ENCODE data around the gene ATRN. TPM values are rescaled to one million over a fixed set of nuclear protein-coding genes. Genes with fewer than 3 reads are reported as not detected.
"Not testable (repeated sequence)": the region's sequence is repeated elsewhere in the genome, so short reads cannot be mapped to it uniquely, and the experiment has no call there.

Gene ATRN
- total RNA-seq, 1 experiment from 2014 or later, result 23.8 TPM

DNA sequence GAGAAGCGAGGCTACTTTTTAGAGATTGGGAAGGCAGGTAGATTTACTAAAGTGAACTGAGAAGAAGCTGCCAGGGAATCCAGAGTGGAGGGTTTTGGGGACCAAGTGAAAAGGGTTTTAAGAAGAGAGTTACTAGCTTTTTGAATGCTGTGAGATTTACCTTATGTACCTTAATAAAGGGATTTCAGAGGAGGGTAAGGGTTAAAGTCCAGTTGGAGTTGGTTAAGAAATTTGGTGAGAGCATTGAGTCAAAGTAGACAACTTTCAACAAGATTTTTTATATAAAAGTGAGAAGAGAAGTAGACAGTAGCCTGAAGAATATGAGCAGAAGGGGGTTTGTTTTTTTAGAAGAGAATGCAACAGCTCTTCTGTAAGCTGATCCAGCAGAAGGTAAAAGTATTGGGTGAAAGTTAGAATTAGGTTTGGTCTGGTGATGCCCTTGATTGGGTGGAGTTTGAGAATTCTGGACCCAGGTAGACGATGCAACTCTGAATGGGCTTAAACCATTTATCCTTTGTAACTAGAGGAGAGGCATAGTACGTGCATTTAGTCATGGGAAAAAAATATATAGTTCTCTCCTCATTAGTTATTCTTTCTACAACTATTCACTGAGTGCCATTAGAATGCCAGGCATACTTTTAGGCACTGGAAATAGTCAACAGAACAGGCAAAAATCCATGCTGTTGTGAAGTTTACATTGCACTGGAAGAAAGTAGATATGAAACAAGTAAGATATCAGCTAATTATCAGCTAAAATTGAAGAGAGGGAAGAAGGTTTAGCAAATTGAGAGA, 44.8 kb downstream of the ATRN start:
- DNase-seq (ENCODE audit: low read depth), result no peak

DNA sequence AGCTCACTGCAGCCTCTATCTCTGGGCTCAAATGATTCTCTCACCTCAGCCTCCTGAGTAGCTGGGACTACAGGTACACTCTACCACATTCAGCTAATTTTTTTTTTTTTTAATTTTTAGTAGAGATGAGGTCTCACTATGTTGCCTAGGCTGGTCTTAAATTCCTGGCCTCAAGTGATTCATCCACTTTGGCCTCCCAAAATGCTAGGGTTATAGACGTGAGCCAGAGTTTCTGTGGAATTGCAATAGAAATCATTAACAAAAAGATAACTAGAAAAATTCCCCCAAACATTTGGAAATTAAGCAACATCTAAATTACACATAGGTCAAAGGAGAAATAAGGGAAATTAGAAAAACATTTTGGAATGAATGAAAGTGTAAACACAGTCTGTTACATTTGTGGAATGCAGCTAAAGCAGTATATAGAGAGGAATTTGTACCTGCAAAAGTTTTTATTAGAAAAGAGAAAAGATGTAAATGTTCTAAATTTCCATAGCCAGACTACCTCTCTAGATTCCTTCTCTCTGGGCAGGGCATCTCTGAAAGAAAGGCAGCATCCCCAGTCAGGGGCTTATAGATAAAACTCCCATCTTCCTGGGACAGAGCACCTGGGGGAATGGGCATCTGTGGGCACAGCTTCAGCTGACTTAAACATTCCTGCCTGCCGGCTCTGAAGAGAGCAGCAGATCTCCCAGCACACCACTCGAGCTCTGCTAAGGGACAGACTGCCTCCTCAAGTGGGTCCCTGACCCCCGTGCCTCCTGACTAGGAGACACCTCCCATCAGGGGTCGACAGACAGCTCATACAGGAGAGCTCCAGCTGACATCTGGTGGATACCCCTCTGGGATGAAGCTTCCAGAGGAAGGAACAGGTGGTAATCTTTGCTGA, 51.3 kb downstream of the ATRN start:
- no peak for DNase-seq (ENCODE audit: low read depth)

DNA sequence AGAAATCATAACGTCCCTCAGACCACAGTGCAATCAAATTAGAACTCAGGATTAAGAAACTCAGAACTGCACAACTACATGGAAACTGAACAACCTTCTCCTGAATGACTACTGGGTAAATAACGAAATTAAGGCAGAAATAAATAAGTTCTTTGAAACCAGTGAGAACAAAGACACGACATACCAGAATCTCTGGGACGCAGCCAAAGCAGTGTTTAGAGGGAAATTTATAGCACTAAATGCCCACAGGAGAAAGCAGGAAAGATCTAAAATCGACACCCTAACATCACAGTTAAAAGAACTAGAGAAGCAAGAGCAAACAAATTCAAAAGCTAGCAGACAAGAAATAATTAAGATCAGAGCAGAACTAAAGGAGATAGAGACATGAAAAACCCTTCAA, 53.9 kb downstream of the ATRN start:
- DNase-seq (ENCODE audit: low read depth), result not testable (repeated sequence)

DNA sequence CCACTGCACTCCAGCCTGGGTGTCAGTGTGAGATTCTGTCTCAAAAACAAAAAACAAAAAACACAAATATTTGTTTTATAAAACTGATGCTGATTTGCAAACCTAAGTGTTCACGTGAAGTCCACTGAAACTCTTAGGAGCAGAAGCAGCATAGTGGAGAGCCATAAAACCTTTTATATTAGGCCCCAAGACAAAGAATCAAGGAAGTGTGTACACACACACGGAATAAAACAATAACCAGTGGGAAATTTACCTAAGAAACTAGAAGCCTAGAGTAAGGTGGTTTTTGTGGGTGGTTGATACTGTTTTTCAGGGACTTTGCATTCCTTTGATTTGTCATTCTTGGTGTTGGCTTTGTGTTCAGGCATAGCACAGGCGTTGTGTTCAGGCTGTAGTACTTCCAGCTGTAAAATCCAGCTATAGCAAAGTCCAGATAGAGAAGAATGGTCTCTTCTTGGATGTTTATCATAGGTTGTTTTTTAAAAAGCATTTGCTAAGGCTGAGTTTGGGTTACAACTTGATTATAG, 61.3 kb downstream of the ATRN start:
- no peak for DNase-seq (ENCODE audit: low read depth)

DNA sequence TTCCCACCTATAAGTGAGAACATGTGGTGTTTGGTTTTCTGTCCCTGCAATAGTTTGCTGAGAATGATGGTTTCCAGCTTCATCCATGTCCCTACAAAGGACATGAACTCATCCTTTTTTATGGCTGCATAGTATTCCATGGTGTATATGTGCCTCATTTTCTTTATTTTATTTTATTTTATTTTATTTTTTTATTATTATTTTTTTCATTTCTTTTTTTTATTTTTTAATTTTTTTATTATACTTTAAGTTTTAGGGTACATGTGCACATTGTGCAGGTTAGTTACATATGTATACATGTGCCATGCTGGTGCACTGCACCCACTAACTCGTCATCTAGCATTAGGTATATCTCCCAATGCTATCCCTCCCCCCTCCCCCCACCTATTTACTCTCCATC, 66.9 kb downstream of the ATRN start:
- DNase-seq (ENCODE audit: low read depth), result not testable (repeated sequence)

DNA sequence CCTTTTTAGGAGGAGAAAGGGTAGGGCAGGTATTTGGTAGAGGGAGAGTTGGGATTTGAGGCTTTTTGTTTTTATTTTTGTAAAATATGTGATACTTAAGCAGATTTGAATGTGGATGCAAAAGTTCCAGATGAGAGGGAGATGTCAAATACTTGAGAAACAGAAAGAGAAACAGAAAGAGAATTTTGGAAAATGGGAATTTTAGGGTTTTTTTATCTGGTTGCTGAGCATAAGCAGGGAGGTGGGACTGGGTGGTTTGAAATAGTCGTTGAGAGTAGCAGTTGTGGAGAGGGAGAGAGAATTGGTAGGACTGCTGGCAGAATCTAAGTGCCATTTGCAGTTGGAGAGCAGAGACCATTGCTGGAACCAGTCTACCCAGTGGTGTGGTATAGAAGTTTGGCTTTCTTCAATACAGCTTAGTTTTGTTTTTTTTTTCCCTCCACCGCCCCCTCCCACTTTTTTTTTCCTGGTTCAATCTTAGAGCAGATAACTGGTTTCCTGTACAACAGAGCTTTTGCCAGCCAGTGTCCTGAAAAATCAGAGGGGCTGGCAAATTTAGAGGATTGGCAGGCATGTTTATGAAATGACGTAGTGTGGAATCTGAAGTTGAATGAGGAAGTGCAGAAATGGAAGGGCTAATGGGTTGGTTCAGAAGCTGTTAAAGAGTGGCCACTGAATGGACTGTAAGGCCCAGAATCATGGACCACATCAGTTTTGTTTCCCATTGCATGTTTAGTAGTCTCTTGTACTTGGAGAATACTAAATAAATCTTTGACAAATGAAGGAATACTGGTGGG, 68.7 kb downstream of the ATRN start:
- no peak for DNase-seq (ENCODE audit: low read depth)

DNA sequence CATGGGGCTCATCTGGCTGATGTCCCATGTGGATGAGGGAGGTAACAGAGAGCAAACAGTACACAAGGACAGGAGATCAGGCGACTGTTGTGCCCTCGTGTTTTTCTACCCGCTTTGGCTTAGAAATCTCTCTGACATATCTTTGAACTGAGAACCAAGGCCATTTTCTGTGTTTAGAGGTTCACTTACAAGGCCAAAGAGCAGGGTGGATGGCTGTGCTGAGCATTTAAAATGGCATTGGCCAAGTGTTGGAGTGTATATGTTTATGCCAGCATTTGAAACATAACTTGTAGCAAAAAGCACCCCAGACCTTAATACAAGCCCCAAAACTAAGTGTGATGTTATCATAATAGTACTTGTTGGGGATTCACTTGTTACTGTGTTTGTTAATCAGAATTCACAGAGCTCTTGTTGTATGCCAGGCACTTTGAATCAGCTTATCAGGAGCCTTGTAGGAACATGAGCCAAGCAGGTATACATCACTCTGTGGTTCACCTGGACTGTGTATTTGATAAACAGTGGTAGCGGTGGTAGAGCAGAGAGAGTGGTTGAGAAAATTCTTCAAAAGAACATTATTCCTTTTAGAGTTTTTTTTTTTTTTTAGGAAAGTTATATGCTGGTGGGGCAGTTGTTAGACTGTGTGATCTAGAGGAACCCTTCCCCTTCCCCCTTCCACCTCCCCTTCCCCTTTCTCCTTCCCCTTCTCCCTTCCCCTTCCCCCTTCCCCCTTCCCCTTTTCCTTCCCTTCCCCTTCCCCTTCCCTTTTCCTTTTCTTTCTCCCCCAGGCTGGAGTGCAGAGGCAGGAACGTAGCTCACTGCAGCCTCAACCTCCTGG, 71.3 kb downstream of the ATRN start:
- DNase-seq (ENCODE audit: low read depth), result no peak

DNA sequence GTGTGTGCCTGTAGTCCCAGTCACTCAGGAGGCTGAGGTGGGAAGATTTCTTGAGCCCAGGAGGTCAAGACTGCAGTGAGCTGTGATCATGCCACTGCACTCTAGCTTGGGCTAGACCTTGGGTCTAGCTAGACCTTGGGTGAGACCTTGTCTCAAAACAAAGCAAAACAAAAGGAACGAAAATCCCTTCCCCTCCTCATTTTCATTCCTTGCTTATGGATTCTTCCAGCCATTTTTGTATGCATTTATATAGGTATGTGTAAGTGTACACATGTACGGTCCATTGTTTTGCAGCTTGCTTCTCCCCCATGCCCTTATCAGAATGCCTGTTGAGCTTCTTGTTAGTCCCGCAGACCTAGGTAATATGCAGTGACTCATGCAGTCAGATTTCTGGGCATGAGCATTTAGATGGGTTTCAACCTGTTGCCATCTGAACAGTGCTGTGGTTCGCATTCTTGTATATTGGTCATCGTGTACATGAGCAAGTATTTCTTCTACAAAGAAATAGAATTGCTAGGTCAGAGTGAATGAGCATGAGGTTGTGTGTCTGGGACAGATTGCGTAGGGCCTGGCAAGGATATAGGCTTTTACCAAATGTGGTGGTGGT, 73.2 kb downstream of the ATRN start:
- DNase-seq (ENCODE audit: low read depth), result peak; percentile 17

DNA sequence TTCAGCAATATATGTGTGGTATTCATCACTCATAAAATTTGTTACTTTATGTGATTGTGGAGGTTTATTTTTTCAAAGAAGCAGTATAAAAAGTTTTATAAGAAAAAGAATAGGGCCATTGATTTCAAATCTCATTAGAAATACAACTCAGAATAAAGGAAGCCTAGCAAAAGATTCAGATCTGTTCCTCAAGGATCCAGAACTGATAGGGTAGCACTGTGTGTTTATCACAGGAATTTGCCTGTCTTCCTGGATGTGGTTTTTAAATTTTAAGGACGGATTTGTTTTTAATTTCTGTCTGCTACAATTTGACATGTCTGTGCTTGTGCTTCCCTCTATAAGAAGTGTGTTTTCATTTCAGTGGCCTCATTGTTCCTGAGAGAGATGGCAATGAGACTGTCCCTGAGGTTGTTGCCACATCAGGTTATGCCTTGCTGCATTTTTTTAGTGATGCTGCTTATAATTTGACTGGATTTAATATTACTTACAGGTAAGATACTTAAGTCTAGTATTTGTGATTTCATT, 74.6 kb downstream of the ATRN start:
- no peak for DNase-seq (ENCODE audit: low read depth)

DNA sequence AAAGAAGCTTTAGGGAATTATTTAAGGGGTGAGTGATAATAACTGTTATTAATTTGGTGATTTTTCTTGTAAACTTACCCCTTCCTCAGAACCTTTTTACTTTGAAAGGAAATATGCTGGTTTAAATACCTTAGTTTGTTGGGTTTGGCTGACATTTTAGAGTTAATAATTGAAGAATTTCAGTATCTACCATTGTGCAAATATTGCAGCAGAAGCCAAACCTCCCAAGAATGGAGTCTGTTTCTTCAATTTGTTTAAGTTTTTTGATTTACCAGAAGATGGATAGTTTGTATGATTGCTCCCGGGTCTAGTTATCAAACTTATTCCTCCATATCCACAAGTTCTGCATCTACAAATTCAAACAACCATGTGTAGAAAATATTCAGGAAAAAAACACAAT, 77.1 kb downstream of the ATRN start:
- no peak for DNase-seq (ENCODE audit: low read depth)

DNA sequence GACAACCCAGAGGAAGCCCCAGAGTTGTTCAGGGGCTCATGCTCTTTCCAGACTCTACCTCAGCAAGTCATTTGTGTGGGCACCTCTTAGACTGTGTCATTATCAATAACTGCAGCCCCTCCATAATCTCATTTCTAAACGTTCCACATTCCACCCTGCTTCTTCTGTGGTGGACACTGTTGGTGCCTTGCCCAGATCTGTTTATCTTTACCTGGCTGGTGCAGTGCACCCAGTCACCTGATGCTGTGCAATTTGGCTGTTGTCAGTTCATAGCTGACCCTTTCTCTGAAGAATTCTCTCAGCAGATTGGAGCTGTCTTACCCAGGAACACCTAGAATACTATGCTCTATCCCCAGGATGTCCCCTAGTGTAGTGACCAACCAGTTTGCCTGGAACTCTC, 80.0 kb downstream of the ATRN start:
- DNase-seq (ENCODE audit: low read depth), result no peak

DNA sequence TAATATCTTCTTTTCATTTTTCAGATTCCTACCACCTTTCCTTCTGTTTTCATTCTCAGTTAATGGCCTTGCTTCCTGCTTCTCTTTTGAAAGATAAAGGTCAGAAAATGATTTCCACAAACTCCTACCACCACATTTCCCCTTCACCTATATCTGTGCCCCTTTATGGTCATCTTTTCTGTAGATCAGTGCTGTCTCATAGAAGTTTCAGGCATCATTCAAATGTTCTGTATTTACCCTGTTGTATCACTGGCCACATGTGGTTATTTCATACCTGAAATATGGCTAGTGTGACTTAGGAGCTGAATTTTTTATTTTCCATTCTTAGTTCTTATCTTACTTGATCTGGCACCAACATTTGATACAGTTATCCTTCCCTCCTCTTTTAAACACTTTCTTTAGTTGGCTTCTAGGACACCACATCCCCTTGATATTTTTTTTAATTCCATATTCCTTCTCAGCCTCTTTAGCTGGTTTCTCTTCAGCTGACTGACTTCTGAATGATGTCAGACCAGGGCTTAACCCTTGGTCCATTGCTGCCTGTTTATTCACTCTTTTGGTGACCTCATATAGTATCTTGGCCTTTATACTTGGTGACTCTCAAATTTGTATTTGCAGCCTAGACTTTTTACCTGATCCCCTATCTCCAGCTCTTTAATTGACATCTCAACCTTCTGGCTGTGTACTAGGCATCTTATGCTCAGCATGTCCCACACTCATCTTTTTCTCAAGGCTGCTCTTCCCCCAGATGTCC, 81.0 kb downstream of the ATRN start:
- peak; percentile 9 for DNase-seq (ENCODE audit: low read depth)

DNA sequence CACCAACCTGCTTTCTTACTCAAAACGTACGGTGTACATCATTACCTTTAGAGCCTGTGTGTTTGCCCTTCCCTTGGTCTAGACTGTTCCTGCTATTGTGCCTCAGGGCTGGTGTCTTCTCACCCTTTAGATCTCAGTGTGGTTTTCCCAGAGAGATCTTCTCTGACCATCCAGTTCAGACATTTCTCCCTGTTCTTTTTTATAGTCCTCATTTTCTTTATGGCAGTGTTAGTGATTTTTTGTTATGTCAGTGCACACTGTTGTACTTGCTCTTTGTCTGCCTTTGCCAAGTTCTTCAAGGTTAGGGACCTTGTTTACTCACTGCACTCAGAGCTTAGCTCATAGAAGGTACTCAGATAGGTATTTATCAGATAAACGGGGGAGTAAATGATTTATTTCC, 82.8 kb downstream of the ATRN start:
- no peak for DNase-seq (ENCODE audit: low read depth)

DNA sequence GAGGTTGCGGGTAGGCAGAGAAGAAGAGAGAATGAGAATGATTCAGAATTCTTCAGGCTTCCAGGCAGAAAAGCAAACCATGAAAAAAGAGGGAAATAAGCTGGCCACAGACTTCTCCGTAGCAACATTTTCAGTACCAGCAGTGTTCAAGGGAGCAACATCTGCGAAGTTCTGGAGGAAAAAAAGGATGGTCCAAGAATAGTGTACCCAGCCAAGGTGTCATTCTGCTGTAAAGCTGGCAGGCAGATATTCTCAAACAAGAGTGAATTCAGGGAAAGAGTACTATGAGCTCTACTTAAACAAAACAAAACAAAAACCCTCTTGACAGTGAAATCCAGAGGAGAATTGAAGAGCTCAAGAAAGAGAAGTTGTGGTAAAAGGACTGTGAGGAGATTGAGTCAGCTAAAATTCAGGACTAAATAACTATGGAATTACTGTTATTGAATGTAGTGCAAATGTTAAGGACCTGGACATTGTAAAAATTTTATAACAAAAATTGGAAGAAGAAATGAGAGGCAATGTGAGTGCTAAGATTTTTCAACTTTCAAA, 86.5 kb downstream of the ATRN start:
- no peak for DNase-seq (ENCODE audit: low read depth)

DNA sequence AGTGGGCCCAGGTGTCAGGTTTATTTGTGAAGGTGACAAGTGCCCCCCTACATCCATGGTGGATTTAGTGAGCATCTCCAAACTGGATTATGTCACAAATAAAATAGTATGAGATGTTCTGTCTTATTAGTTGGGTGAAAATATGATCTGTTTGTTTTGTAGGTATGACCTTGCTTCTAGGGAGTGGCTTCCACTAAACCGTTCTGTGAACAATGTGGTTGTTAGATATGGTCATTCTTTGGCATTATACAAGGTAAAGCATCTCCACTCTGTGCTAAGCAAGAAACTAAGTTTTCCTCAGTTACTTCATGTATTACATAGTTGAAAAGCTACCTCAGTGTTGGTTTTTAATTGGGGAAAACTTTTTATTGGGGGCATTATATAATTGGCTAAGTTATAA, 88.4 kb downstream of the ATRN start:
- no peak for DNase-seq (ENCODE audit: low read depth)

DNA sequence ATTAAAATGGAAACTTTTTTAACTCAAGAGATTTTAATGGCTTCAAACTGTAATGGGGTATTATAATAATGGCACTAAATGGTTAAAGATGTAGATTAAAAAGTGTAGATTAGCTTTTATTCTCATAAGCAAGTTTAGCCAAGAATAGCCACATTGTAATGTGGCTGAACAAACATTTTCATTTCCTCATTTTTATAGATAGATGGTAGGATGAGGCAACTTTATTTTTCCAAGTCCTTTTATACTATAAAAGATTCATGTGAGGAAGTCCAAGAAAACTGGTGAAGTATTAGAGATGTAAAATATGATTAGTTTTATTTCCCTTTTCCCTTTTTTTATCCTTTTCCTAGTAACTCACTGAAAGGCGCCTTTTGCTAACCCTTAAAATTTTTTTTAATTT, 88.8 kb downstream of the ATRN start:
- DNase-seq (ENCODE audit: low read depth), result no peak

DNA sequence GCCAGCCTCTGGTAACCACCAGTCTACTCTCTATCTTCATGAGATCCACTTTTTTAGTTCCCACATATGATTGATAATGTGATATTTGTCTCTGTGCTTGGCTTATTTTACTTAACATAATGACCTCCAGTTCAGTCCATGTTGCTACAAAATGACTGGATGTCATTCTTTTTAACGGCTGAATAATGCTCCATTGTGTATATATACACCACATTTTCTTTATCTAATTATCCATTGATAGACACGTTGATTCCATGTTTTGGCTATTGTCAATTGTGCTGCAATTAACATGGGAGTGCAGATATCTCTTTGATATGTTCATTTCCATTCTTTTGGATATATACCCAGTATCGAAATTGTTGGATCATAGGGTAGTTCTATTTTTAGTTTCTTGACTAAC, 89.3 kb downstream of the ATRN start:
- no peak for DNase-seq (ENCODE audit: low read depth)

DNA sequence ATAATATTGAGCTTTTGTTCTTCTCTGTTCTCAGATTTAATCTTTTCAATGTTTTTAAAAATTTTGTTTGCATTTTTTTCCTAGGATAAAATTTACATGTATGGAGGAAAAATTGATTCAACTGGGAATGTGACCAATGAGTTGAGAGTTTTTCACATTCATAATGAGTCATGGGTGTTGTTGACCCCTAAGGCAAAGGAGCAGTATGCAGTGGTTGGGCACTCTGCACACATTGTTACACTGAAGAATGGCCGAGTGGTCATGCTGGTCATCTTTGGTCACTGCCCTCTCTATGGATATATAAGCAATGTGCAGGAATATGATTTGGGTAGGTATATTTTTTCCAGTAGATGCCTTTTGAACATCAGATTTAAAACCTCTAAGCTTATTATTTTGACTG, 89.8 kb downstream of the ATRN start:
- peak; percentile 29 for DNase-seq (ENCODE audit: low read depth)

DNA sequence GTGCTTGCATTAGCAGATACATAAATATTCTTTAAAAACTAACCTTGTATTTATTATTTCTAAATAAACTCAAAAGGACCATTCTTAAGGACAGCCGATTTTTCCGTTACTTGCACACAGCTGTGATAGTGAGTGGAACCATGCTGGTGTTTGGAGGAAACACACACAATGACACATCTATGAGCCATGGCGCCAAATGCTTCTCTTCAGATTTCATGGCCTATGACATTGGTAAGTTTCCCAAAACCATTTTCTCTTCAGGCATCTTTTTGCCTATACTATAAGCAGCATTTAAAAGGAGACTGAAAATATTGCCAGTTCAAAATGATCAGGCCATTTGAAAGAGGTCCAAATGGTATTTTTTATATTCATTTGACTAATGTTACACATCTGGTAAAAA, 92.3 kb downstream of the ATRN start:
- DNase-seq (ENCODE audit: low read depth), result peak; percentile 11

Measured in LHCN-M2 (cell line).